Lung (tissue), 12 donors: ENCODE measurements around the gene MUSTN1. TPM values are rescaled to one million over a fixed set of nuclear protein-coding genes. Genes with fewer than 3 reads are reported as not detected.

Source experiments
- ATAC-seq: fragments of 200-7000 bp; cut with Tn5 transposase; one replicate; pipeline ENCODE4 v1.9.1; 2020; ENCODE audit warnings: moderate number of reproducible peaks; ENCODE audit not compliant: insufficient read depth, low FRiP score
- DNase-seq, 3 donors: peaks; one replicate each; pipeline ENCODE4 v3.0.0-alpha.2; 2013 to 2017
- H3K27ac ChIP-seq, 2 donors: one replicate each; pipeline ENCODE4 v1.5.1; 2013; ENCODE audit warnings: mild to moderate bottlenecking in 2 of 2, moderate library complexity in 2 of 2, control low read depth in 1 of 2, inconsistent platforms in 1 of 2, low read depth in 1 of 2, low read length in 1 of 2
- H3K27me3 ChIP-seq, 3 donors: one replicate each; pipeline ENCODE4 v1.5.1; 2013; ENCODE audit warnings: low read length in 2 of 3; ENCODE audit not compliant: control insufficient read depth in 3 of 3, insufficient read depth in 3 of 3
- H3K36me3 ChIP-seq, 4 donors: one replicate each; pipeline ENCODE4 v1.5.1; 2013; ENCODE audit warnings: low read length in 4 of 4, mild to moderate bottlenecking in 1 of 4, moderate library complexity in 1 of 4; ENCODE audit not compliant: control insufficient read depth in 4 of 4, insufficient read depth in 4 of 4
- H3K4me1 ChIP-seq, 5 donors: one replicate each; pipeline ENCODE4 v1.5.1; 2013; ENCODE audit warnings: low read length in 5 of 5, mild to moderate bottlenecking in 2 of 5, moderate library complexity in 1 of 5; ENCODE audit not compliant: control insufficient read depth in 5 of 5, insufficient read depth in 5 of 5
- H3K4me3 ChIP-seq: one replicate; pipeline ENCODE4 v1.5.1; 2013; ENCODE audit warnings: mild to moderate bottlenecking, control low read depth, moderate library complexity
- H3K9ac ChIP-seq, 2 donors: one replicate each; pipeline ENCODE4 v1.5.1; 2013; ENCODE audit warnings: low read length in 2 of 2, control low read depth in 1 of 2; ENCODE audit not compliant: insufficient read depth in 1 of 2
- H3K9me3 ChIP-seq, 4 donors: one replicate each; pipeline ENCODE4 v1.5.1; 2013; ENCODE audit warnings: low read length in 3 of 4, mild to moderate bottlenecking in 1 of 4, moderate library complexity in 1 of 4; ENCODE audit not compliant: control insufficient read depth in 4 of 4, insufficient read depth in 3 of 4
- CTCF ChIP-seq: IDR thresholded peaks from 2 replicates; pipeline ENCODE4 v1.5.1; 2012; ENCODE audit warnings: mild to moderate bottlenecking; ENCODE audit errors: control extremely low read depth, extremely low read depth
- WGBS, 2 donors: extraction: QIAGEN DNeasy Blood & Tissue Kit; methylation state at CpG; one replicate each; pipeline ENCODE4 v1.1.7; 2013; 5-methylcytosine and 5-hydroxymethylcytosine counted together
- polyA plus RNA-seq, 2 donors: library from polyadenylated mRNA; stranded (reverse); fragments of 200-250 nt; gene quantifications; one replicate each; pipeline ENCODE4 v1.2.1, GENCODE V29; 2013
- total RNA-seq, 2 donors: library from RNA; depleted of rRNA in 1 of 2; stranded (reverse); fragments of >200 nt in 1 of 2; gene quantifications; one replicate each; pipeline ENCODE4 v1.2.1, GENCODE V29; 2014 to 2021
- donor health status: control.
- donor health status: control.
- donor health status: Bipolar disorder and iron deficiency.
- donor health status: healthy.
- donor health status: DM: yes; HTN: yes; CAD: no.

MUSTN1 gene
- total and polyA plus RNA-seq, 4 donors = 3.3 to 39.0 (median 7.8) TPM

GRCh38 chr3:52877085-52877484 is 42.3 kb upstream of the MUSTN1 start:
- Histone ChIP-seq H3K9me3 (no peaks in the 10 kb centered on the region), H3K27me3 (no peaks in the 10 kb centered on the region), H3K36me3 (peaks cover 0 to 4% (median 2%) of the 10 kb centered on the region in 4 donors), H3K9ac (no peak overlapping the region), H3K27ac (no peak overlapping the region), H3K4me1 (peaks cover 0 to 5% (median 0%) of the 10 kb centered on the region in 5 donors), H3K4me3 (no peak overlapping the region)
- no peak for DNase-seq
- 64 to 90% methylated on average over 3 of the region's 3 CpGs for WGBS, 2 donors
- ATAC-seq = no peak
- no peak for TF ChIP-seq CTCF

- Histone ChIP-seq H3K9ac (no peak overlapping the region), H3K27me3 (no peaks in the 10 kb centered on the region), H3K27ac (no peak overlapping the region), H3K4me1 (peaks cover 0 to 2% (median 0%) of the 10 kb centered on the region in 5 donors), H3K9me3 (no peaks in the 10 kb centered on the region), H3K36me3 (peaks cover 0 to 4% (median under 1%) of the 10 kb centered on the region in 4 donors), H3K4me3 (no peak overlapping the region)
- no peak for TF ChIP-seq CTCF
- 84 to 89% methylated on average over 9 of the region's 9 CpGs for WGBS, 2 donors
- DNase-seq = no peak
- no peak for ATAC-seq
Observed at GRCh38 chr3:52874864-52875587, 40.2 kb upstream of the MUSTN1 start.

- ATAC-seq (no peak), DNase-seq (no peak)
- Histone ChIP-seq H3K9me3 (no peaks in the 10 kb centered on the region), H3K27ac (no peak overlapping the region), H3K36me3 (peaks cover 0 to 2% (median under 1%) of the 10 kb centered on the region in 4 donors), H3K4me3 (no peak overlapping the region), H3K9ac (no peak overlapping the region), H3K4me1 (peaks cover 0 to 2% (median 0%) of the 10 kb centered on the region in 5 donors), H3K27me3 (no peaks in the 10 kb centered on the region)
- 66 to 76% methylated on average over 5 of the region's 5 CpGs for WGBS, 2 donors
- TF ChIP-seq CTCF = no peak
Observed at GRCh38 chr3:52874160-52874701, 39.4 kb upstream of the MUSTN1 start.
